Measurements from ENCODE around the gene MRTO4.
"Not testable (repeated sequence)": the region's sequence is repeated elsewhere in the genome, so short reads cannot be mapped to it uniquely, and the experiment has no call there.

The MRTO4 gene

GRCh38 chr1:19229229-19229628 lies 22.4 kb upstream of the MRTO4 start:
- TF ChIP-seq CTCF (conservative IDR thresholded peaks at IDR 0.05; ENCODE audit: low read depth, low read length) = no peak
- H3K4me3 ChIP-seq (ENCODE audit: low read length) = no peak overlapping the region
- no peak for DNase-seq (ENCODE audit: low read depth)

- H3K4me3 ChIP-seq (ENCODE audit: low read length) = no peak overlapping the region
- no peak for DNase-seq (ENCODE audit: low read depth)
- TF ChIP-seq CTCF (conservative IDR thresholded peaks at IDR 0.05; ENCODE audit: low read depth, low read length) = no peak
Measured at GRCh38 chr1:19229828-19230325, 21.7 kb upstream of the MRTO4 start.

- H3K4me3 ChIP-seq (ENCODE audit: low read length); DNase-seq (ENCODE audit: low read depth): not testable (repeated sequence)
Measured at GRCh38 chr1:19231736-19232523, 19.7 kb upstream of the MRTO4 start.

GRCh38 chr1:19232524-19232846 lies 19.1 kb upstream of the MRTO4 start:
- TF ChIP-seq CTCF (conservative IDR thresholded peaks at IDR 0.05; ENCODE audit: low read depth, low read length) = peak; percentile 13
- H3K4me3 ChIP-seq (ENCODE audit: low read length) = no peak overlapping the region
- DNase-seq (ENCODE audit: low read depth) = no peak

- H3K4me3 ChIP-seq (ENCODE audit: low read length) = no peak overlapping the region
- no peak for DNase-seq (ENCODE audit: low read depth)
- TF ChIP-seq CTCF (conservative IDR thresholded peaks at IDR 0.05; ENCODE audit: low read depth, low read length) = no peak
Measured at GRCh38 chr1:19234224-19234623, 17.4 kb upstream of the MRTO4 start.

GRCh38 chr1:19239876-19240275 lies 11.7 kb upstream of the MRTO4 start:
- no peak for DNase-seq (ENCODE audit: low read depth)
- TF ChIP-seq CTCF (conservative IDR thresholded peaks at IDR 0.05; ENCODE audit: low read depth, low read length) = no peak
- no peak overlapping the region for H3K4me3 ChIP-seq (ENCODE audit: low read length)

GRCh38 chr1:19240673-19241538 lies 10.7 kb upstream of the MRTO4 start:
- H3K4me3 ChIP-seq (ENCODE audit: low read length) = no peak overlapping the region
- peak; percentile 10 for DNase-seq (ENCODE audit: low read depth)
- TF ChIP-seq CTCF (conservative IDR thresholded peaks at IDR 0.05; ENCODE audit: low read depth, low read length) = peak; percentile 93
